ENCODE results near the gene POLK. TPM values are rescaled to one million over a fixed set of nuclear protein-coding genes. Genes with fewer than 3 reads are reported as not detected.

The POLK gene
- total and polyA plus RNA-seq, 2 donors from 2014 or later: 6.6 to 38.5 TPM

DNA sequence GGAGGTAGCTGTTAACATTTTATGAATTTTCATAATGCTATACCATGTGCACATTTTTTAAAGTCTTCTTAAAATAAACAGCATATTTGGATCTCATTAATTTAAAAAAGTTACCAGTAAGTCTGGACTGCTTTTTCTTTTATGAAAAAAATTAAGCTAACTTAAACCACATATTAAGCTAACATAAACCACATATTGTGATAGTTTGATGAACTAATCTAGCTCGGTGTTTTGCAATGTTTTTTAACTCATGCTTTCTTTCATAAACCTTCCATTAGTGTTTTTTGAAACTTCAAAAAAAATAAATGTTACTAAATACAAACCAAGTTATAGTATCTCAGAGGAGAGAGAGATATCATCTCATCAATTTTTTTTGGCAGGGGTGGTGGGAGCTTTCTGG is 26.5 kb downstream of the POLK start:
- intact Hi-C loops (cut with DNase I): no loop called here
- FAIRE-seq: peak; percentile 23
- Histone ChIP-seq H3K9me3 (ENCODE audit: control insufficient read depth in 2 of 3, insufficient read depth in 1 of 3, low read length in 3 of 3) (peaks cover 0 to 11% (median 3%) of the 10 kb centered on the region in 3 donors), H3K4me3 (ENCODE audit: low read length in 3 of 3) (no peak overlapping the region), H3K27ac (ENCODE audit: low read depth in 2 of 2, low read length in 2 of 2) (no peak overlapping the region), H3K9ac (ENCODE audit: low read length in 3 of 3) (no peak overlapping the region), H3K4me1 (ENCODE audit: control insufficient read depth in 2 of 3, insufficient read depth in 2 of 3, low read depth in 1 of 3, low read length in 3 of 3) (peaks cover 0 to 7% (median 0%) of the 10 kb centered on the region in 3 donors), H3K36me3 (ENCODE audit: control insufficient read depth in 2 of 3, insufficient read depth in 3 of 3, low read length in 3 of 3) (no peaks in the 10 kb centered on the region), H3K27me3 (ENCODE audit: control insufficient read depth, insufficient read depth, low read length) (no peaks in the 10 kb centered on the region)
- no peak for DNase-seq
- TF ChIP-seq, protein P1, sequence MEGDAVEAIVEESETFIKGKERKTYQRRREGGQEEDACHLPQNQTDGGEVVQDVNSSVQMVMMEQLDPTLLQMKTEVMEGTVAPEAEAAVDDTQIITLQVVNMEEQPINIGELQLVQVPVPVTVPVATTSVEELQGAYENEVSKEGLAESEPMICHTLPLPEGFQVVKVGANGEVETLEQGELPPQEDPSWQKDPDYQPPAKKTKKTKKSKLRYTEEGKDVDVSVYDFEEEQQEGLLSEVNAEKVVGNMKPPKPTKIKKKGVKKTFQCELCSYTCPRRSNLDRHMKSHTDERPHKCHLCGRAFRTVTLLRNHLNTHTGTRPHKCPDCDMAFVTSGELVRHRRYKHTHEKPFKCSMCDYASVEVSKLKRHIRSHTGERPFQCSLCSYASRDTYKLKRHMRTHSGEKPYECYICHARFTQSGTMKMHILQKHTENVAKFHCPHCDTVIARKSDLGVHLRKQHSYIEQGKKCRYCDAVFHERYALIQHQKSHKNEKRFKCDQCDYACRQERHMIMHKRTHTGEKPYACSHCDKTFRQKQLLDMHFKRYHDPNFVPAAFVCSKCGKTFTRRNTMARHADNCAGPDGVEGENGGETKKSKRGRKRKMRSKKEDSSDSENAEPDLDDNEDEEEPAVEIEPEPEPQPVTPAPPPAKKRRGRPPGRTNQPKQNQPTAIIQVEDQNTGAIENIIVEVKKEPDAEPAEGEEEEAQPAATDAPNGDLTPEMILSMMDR (IDR thresholded peaks at IDR 0.05; ENCODE audit: borderline replicate concordance, extremely low read depth, insufficient read depth): no peak

GRCh38 chr5:75545131-75545530 is 33.4 kb downstream of the POLK start:
- no peak overlapping the region for H3K27ac ChIP-seq (ENCODE audit: low read depth in 2 of 2, low read length in 2 of 2)
- H3K9me3 ChIP-seq (ENCODE audit: control insufficient read depth in 2 of 3, insufficient read depth in 1 of 3, low read length in 3 of 3): no peaks in the 10 kb centered on the region
- no peaks in the 10 kb centered on the region for H3K4me1 ChIP-seq (ENCODE audit: control insufficient read depth in 2 of 3, insufficient read depth in 2 of 3, low read depth in 1 of 3, low read length in 3 of 3)
- intact Hi-C loops (cut with DNase I): no loop called here
- DNase-seq (no peak), FAIRE-seq (no peak)
- no peak overlapping the region for H3K4me3 ChIP-seq (ENCODE audit: low read length in 3 of 3)
- H3K27me3 ChIP-seq (ENCODE audit: control insufficient read depth, insufficient read depth, low read length): no peaks in the 10 kb centered on the region
- no peaks in the 10 kb centered on the region for H3K36me3 ChIP-seq (ENCODE audit: control insufficient read depth in 2 of 3, insufficient read depth in 3 of 3, low read length in 3 of 3)
- H3K9ac ChIP-seq (ENCODE audit: low read length in 3 of 3): no peak overlapping the region
- TF ChIP-seq, protein P1 (IDR thresholded peaks at IDR 0.05; ENCODE audit: borderline replicate concordance, extremely low read depth, insufficient read depth): no peak

DNA sequence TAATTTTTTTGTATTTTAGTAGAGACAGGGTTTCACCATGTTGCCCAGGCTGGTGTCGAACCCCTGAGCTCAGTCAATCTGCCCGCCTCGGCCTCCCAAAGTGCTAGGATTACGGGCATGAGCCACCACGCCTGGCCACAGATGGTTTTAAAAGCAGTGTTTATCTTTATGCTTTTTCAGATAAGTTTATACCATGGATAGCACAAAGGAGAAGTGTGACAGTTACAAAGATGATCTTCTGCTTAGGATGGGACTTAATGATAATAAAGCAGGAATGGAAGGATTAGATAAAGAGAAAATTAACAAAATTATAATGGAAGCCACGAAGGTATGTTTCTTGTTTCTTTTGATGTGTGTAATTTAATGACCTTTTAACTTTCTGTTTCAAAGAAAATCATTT is 35.1 kb downstream of the POLK start:
- Histone ChIP-seq H3K36me3 (ENCODE audit: control insufficient read depth in 2 of 3, insufficient read depth in 3 of 3, low read length in 3 of 3) (no peaks in the 10 kb centered on the region), H3K4me1 (ENCODE audit: control insufficient read depth in 2 of 3, insufficient read depth in 2 of 3, low read depth in 1 of 3, low read length in 3 of 3) (no peaks in the 10 kb centered on the region), H3K9me3 (ENCODE audit: control insufficient read depth in 2 of 3, insufficient read depth in 1 of 3, low read length in 3 of 3) (no peaks in the 10 kb centered on the region), H3K9ac (ENCODE audit: low read length in 3 of 3) (no peak overlapping the region), H3K27ac (ENCODE audit: low read depth in 2 of 2, low read length in 2 of 2) (no peak overlapping the region), H3K27me3 (ENCODE audit: control insufficient read depth, insufficient read depth, low read length) (no peaks in the 10 kb centered on the region), H3K4me3 (ENCODE audit: low read length in 3 of 3) (no peak overlapping the region)
- no peak for DNase-seq
- intact Hi-C loops (cut with DNase I): no loop called here
- TF ChIP-seq, protein P1 (IDR thresholded peaks at IDR 0.05; ENCODE audit: borderline replicate concordance, extremely low read depth, insufficient read depth): no peak
- FAIRE-seq: peak; percentile 41

DNA sequence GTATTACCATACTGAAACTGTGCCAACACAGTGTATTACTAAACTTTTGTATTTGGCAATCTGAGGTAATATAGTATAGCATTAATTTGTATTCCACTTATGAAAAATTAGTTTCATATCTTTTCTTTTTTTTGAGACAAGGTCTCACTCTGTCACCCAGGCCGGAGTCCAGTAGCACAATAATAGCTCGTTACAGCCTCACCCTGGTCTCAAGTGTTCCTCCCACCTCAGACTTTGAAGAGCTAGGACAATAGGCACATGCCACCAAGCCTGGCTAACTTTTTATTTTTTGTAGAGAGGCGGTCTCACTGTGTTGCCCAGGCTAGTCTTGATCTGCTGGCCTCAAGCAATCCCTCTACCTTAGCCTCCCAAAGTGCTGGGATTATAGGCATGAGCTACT is 36.1 kb downstream of the POLK start:
- Histone ChIP-seq H3K27me3 (ENCODE audit: control insufficient read depth, insufficient read depth, low read length) (no peaks in the 10 kb centered on the region), H3K4me1 (ENCODE audit: control insufficient read depth in 2 of 3, insufficient read depth in 2 of 3, low read depth in 1 of 3, low read length in 3 of 3) (no peaks in the 10 kb centered on the region), H3K4me3 (ENCODE audit: low read length in 3 of 3) (no peak overlapping the region), H3K27ac (ENCODE audit: low read depth in 2 of 2, low read length in 2 of 2) (no peak overlapping the region), H3K36me3 (ENCODE audit: control insufficient read depth in 2 of 3, insufficient read depth in 3 of 3, low read length in 3 of 3) (peaks cover 0 to 3% (median 0%) of the 10 kb centered on the region in 3 donors), H3K9me3 (ENCODE audit: control insufficient read depth in 2 of 3, insufficient read depth in 1 of 3, low read length in 3 of 3) (no peaks in the 10 kb centered on the region), H3K9ac (ENCODE audit: low read length in 3 of 3) (no peak overlapping the region)
- intact Hi-C loops (cut with DNase I): no loop called here
- TF ChIP-seq, protein P1 (IDR thresholded peaks at IDR 0.05; ENCODE audit: borderline replicate concordance, extremely low read depth, insufficient read depth): no peak
- no peak for DNase-seq
- no peak for FAIRE-seq
